ENCODE results near the gene LZTR1. TPM values are rescaled to one million over a fixed set of nuclear protein-coding genes. Genes with fewer than 3 reads are reported as not detected.

Gene LZTR1
- total RNA-seq, 1 donor from 2014 or later: 21.9 TPM

GRCh38 chr22:20948989-20949388, 33.1 kb upstream of the LZTR1 start:
- Histone ChIP-seq H3F3A (ENCODE audit: low read depth) (peaks cover 22% of the 10 kb centered on the region), H3K4me2 (no peak overlapping the region), H3K36me3 (no peaks in the 10 kb centered on the region), H2AFZ (replicated peaks) (no peak overlapping the region), H3K9ac (no peak overlapping the region), H3K4me3 (no peak overlapping the region), H3K9me3 (ENCODE audit: low read depth) (no peaks in the 10 kb centered on the region), H3K4me1 (no peaks in the 10 kb centered on the region), H3K27me3 (no peaks in the 10 kb centered on the region), H3K79me2 (ENCODE audit: low read depth) (peaks cover 89% of the 10 kb centered on the region), H4K20me1 (ENCODE audit: low read depth) (peaks cover 100% of the 10 kb centered on the region), H3K27ac (no peak overlapping the region)
- peaks cover 32% of the 10 kb centered on the region for H3K36me3 Mint-ChIP-seq
- H3K27me3 Mint-ChIP-seq (ENCODE audit: insufficient read depth, low read depth): no peaks in the 10 kb centered on the region
- TF ChIP-seq EZH2phosphoT487 (IDR thresholded peaks at IDR 0.05) (no peak), EZH2 (IDR thresholded peaks at IDR 0.05) (no peak), CTCF (IDR thresholded peaks at IDR 0.05) (no peak)
- DNase-seq (ENCODE audit: low spot score): no peak
- H3K4me3 Mint-ChIP-seq: no peak overlapping the region
- peaks cover 10% of the 10 kb centered on the region for H3K4me1 Mint-ChIP-seq
- H3K9me3 Mint-ChIP-seq: no peaks in the 10 kb centered on the region
- H3K27ac Mint-ChIP-seq: no peak overlapping the region

GRCh38 chr22:20949698-20950183, 32.4 kb upstream of the LZTR1 start:
- no peak for TF ChIP-seq CTCF (IDR thresholded peaks at IDR 0.05)
- no peak for TF ChIP-seq EZH2 (IDR thresholded peaks at IDR 0.05)
- no peak for TF ChIP-seq EZH2phosphoT487 (IDR thresholded peaks at IDR 0.05)
- peaks cover 82% of the 10 kb centered on the region for H3K79me2 ChIP-seq (ENCODE audit: low read depth)
- H3K4me1 Mint-ChIP-seq: peaks cover 10% of the 10 kb centered on the region

GRCh38 chr22:20951151-20951931, 30.8 kb upstream of the LZTR1 start:
- H3K36me3 Mint-ChIP-seq: peaks cover 20% of the 10 kb centered on the region
- no peak overlapping the region for H3K4me3 ChIP-seq
- peaks cover 9% of the 10 kb centered on the region for H3K27me3 ChIP-seq
- H3K9ac ChIP-seq: no peak overlapping the region
- peaks cover 66% of the 10 kb centered on the region for H3K79me2 ChIP-seq (ENCODE audit: low read depth)
- no peaks in the 10 kb centered on the region for H3K36me3 ChIP-seq
- no peak overlapping the region for H3K27ac ChIP-seq
- no peak for DNase-seq (ENCODE audit: low spot score)
- no peaks in the 10 kb centered on the region for H3K9me3 ChIP-seq (ENCODE audit: low read depth)
- H3K4me1 Mint-ChIP-seq: peaks cover 12% of the 10 kb centered on the region
- H4K20me1 ChIP-seq (ENCODE audit: low read depth): peaks cover 92% of the 10 kb centered on the region
- H3K27me3 Mint-ChIP-seq (ENCODE audit: insufficient read depth, low read depth): peaks cover 2% of the 10 kb centered on the region
- H3K4me2 ChIP-seq: no peak overlapping the region
- TF ChIP-seq EZH2 (IDR thresholded peaks at IDR 0.05) (no peak), CTCF (IDR thresholded peaks at IDR 0.05) (no peak), EZH2phosphoT487 (IDR thresholded peaks at IDR 0.05) (no peak)
- no peak overlapping the region for H3K4me3 Mint-ChIP-seq
- no peaks in the 10 kb centered on the region for H3K9me3 Mint-ChIP-seq
- H3K4me1 ChIP-seq: no peaks in the 10 kb centered on the region
- H3F3A ChIP-seq (ENCODE audit: low read depth): peaks cover 33% of the 10 kb centered on the region
- H3K27ac Mint-ChIP-seq: no peak overlapping the region
- no peak overlapping the region for H2AFZ ChIP-seq (replicated peaks)

More at GRCh38 chr22:20949698-20950183, 32.4 kb upstream of the LZTR1 start:
- Mint-ChIP-seq H3K9me3 (no peaks in the 10 kb centered on the region), H3K27ac (no peak overlapping the region), H3K4me3 (no peak overlapping the region), H3K27me3 (ENCODE audit: insufficient read depth, low read depth) (no peaks in the 10 kb centered on the region), H3K36me3 (peaks cover 32% of the 10 kb centered on the region)
- Histone ChIP-seq H2AFZ (replicated peaks) (no peak overlapping the region), H3K4me3 (no peak overlapping the region), H3K9ac (no peak overlapping the region), H3K36me3 (no peaks in the 10 kb centered on the region), H4K20me1 (ENCODE audit: low read depth) (peaks cover 98% of the 10 kb centered on the region), H3K4me1 (no peaks in the 10 kb centered on the region), H3K4me2 (no peak overlapping the region), H3F3A (ENCODE audit: low read depth) (peaks cover 22% of the 10 kb centered on the region), H3K9me3 (ENCODE audit: low read depth) (no peaks in the 10 kb centered on the region), H3K27ac (no peak overlapping the region), H3K27me3 (no peaks in the 10 kb centered on the region)
- DNase-seq (ENCODE audit: low spot score): no peak
